Measurements from ENCODE around the gene HOXA7. TPM values are rescaled to one million over a fixed set of nuclear protein-coding genes. Genes with fewer than 3 reads are reported as not detected.

Gene HOXA7
- total RNA-seq, 4 donors from 2014 or later, result 8.7 to 16.9 (median 11.3) TPM

DNA sequence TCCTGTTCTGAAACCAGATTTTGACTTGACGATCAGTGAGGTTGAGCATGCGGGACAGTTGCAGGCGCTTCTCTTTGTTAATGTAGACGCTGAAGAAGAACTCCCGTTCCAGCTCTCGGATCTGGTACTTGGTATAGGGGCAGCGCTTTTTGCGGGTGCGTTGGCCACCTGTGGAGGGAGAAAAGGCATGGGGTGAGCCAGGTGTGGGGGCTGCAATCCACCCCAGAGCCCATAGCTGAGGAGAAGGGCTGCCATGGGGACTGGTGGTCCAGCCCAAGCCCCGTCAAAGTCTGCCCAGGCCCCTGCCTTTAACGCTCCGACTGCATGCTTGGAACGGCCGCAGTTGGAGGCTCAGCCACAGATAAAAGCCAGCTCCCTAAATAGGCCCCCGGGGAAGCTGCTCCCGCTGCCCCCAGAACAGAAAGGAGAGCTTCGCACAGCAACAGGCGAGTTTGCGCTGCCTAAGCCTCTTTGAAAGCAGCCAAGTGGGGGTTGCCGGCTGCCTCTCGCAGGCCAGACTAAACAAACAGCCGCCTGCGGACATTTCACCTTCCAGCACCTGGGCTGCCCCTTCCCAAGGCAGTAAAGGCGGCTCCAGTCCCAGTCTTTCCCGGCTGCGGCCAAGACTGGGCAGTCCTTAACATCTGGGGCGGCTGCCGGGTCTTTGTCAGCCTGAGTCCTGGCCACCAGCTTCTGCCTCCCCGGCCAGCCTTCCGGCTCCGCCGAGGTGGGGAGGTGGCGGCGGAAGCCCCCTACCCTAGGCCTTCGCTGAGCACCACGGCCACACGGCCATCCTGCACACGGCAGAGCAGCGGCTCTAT lies 26.6 kb upstream of the HOXA7 start:
- whole genome bisulfite sequencing, 2 donors, result 10 to 25% methylated on average over 26 to 39 of the region's 39 CpGs

DNA sequence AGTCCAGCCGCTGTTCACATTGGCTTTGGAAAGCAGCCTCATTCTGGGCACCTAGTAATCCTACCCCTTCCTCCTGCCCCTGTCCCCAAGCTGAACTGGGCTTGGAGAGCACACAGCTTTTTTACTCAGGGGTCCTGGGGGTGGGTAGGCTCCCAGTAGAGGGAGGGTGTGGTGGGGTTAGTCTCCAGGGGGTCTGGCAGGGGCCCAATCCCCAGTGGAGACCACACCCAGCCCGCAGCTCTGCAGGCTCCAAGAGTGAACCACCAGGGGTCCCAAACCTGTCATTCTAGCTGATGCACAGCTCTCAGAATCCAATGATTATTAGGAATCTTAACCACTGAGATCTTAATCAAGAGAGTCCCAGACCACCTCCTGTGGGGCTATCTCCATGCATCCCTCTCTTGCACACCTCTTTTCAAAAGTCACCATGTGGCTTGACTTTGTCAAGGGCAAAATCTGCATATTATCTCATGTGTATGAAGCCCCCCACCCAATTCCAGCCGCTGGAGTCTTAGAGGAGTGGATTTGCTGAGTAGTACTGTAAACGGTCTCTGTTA lies 25.9 kb upstream of the HOXA7 start:
- peaks cover 0 to 98% of the 10 kb centered on the region in 2 donors for H3K27me3 ChIP-seq
- peaks cover 0 to 49% (median 24%) of the 10 kb centered on the region in 4 donors for H3K4me1 ChIP-seq
- peak overlapping the region in 1 of 4 donors; percentile 61 for H3K4me3 ChIP-seq
- 51 to 72% methylated on average over 3 to 4 of the region's 4 CpGs for WGBS, 2 donors
- no peaks in the 10 kb centered on the region for H3K36me3 ChIP-seq
- H3K9me3 ChIP-seq, result no peaks in the 10 kb centered on the region
- DNase-seq (ENCODE audit: low spot score in 2 of 2), result no peak
- H3K27ac ChIP-seq, result peak overlapping the region in 1 of 4 donors; percentile 81
- TF ChIP-seq EP300 (IDR thresholded peaks at IDR 0.05), result no peak
- TF ChIP-seq, protein P1, sequence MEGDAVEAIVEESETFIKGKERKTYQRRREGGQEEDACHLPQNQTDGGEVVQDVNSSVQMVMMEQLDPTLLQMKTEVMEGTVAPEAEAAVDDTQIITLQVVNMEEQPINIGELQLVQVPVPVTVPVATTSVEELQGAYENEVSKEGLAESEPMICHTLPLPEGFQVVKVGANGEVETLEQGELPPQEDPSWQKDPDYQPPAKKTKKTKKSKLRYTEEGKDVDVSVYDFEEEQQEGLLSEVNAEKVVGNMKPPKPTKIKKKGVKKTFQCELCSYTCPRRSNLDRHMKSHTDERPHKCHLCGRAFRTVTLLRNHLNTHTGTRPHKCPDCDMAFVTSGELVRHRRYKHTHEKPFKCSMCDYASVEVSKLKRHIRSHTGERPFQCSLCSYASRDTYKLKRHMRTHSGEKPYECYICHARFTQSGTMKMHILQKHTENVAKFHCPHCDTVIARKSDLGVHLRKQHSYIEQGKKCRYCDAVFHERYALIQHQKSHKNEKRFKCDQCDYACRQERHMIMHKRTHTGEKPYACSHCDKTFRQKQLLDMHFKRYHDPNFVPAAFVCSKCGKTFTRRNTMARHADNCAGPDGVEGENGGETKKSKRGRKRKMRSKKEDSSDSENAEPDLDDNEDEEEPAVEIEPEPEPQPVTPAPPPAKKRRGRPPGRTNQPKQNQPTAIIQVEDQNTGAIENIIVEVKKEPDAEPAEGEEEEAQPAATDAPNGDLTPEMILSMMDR (IDR thresholded peaks at IDR 0.05), result no peak
- TF ChIP-seq POLR2A (IDR thresholded peaks at IDR 0.05), result no peak

More for the DNA sequence above, 26.6 kb upstream of the HOXA7 start:
- Histone ChIP-seq H3K4me3 (peak overlapping the region; percentile 30 to 61 (median 45)), H3K9me3 (no peaks in the 10 kb centered on the region), H3K4me1 (peaks cover 0 to 56% (median 30%) of the 10 kb centered on the region in 4 donors), H3K36me3 (no peaks in the 10 kb centered on the region), H3K27ac (peak overlapping the region in 2 of 4 donors; percentile 78 to 81), H3K27me3 (peaks cover 0 to 98% of the 10 kb centered on the region in 2 donors)
- peak in 1 of 2 donors; percentile 13 for DNase-seq (ENCODE audit: low spot score in 2 of 2)
- TF ChIP-seq POLR2A (IDR thresholded peaks at IDR 0.05) (no peak), EP300 (IDR thresholded peaks at IDR 0.05) (no peak)
- TF ChIP-seq, protein P1 (IDR thresholded peaks at IDR 0.05), result no peak

DNA sequence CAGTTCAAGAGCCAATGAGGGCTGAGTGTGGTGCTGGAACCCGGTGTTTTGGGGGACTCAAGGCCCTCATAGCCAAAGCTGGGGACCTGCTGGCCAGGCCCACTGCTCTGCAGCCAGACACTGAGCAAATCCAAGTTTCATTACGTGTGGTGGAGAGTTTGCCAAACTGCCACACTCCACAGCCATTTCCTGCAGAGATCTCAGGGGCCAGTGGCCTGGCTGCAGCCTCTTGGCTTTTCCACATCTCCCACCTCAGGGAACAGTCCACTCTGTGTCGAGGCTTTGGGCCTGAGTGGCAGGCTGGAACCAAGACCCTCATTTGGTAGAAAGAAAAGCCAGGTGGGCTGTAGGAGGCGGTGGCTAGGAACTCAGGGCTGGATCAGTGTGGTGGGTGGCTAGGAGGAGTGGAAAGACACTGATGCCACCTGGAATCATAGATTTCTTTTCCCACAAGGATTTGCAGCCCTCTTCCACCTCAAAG lies 25.4 kb upstream of the HOXA7 start:
- H3K4me3 ChIP-seq, result no peak overlapping the region
- DNase-seq (ENCODE audit: low spot score in 2 of 2), result peak in 1 of 2 donors; percentile 12
- peaks cover 0 to 52% (median 23%) of the 10 kb centered on the region in 4 donors for H3K4me1 ChIP-seq
- no peaks in the 10 kb centered on the region for H3K9me3 ChIP-seq
- peak overlapping the region in 1 of 4 donors; percentile 80 for H3K27ac ChIP-seq
- H3K27me3 ChIP-seq, result peaks cover 0 to 97% of the 10 kb centered on the region in 2 donors
- no peaks in the 10 kb centered on the region for H3K36me3 ChIP-seq
- 68 to 85% methylated on average over 4 of the region's 4 CpGs for WGBS, 2 donors
- TF ChIP-seq, protein P1 (IDR thresholded peaks at IDR 0.05), result no peak
- TF ChIP-seq EP300 (IDR thresholded peaks at IDR 0.05) (no peak), POLR2A (IDR thresholded peaks at IDR 0.05) (no peak)

DNA sequence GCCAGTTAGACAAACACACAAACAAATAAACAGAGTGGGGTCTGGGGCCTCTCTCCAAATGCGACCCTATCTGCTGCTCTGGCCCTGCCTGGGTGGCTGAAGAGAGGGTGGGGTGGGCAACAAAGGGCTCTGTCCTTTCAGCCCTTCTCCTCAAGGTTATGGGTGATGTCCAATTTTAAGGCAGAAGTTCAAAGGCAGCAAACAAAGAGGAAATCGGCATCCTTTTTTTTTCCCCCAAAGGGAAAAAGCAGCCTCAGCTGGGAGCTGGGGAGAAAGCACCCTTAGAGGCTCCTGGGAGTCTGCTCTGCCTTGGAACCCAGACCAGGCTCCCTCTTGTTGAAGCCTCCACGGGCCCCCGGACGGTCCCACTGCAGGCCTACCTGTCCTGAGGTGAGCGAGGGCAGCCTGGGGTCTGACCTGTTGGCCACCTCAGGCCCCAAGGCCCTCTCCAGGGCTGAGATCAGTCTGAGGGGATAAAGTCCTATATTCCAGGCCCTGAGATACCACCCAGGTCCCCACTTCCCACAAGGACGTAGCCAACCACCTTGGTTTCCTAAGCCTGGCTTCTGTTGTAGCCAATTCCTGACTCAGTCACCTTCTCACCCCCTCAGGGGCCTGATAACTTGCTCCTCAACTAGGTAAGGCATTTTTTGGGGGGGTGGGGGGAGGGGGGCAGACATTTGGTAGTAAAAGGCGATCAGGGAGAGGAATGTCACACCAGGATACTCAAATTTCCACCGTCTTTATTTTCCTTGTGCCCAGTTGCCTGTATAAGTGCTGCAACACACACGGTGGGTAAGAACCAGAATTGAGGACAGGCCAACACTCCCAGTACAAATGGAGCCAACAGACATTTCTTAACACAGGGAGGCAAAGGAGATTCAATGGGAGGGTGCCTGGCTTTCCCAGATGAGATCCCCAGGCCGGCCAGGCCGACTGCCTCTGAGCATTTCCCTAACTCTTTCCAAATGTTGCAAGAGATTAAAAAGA lies 24.3 kb upstream of the HOXA7 start:
- H3K9me3 ChIP-seq, result no peaks in the 10 kb centered on the region
- DNase-seq (ENCODE audit: low spot score in 2 of 2), result peak in 1 of 2 donors; percentile 18
- H3K36me3 ChIP-seq, result no peaks in the 10 kb centered on the region
- H3K4me3 ChIP-seq, result no peak overlapping the region
- TF ChIP-seq EP300 (IDR thresholded peaks at IDR 0.05) (no peak), POLR2A (IDR thresholded peaks at IDR 0.05) (no peak)
- TF ChIP-seq, protein P1 (IDR thresholded peaks at IDR 0.05), result no peak
- WGBS, 2 donors, result 66 to 81% methylated on average over 11 to 12 of the region's 12 CpGs
- peaks cover 0 to 96% of the 10 kb centered on the region in 2 donors for H3K27me3 ChIP-seq
- H3K4me1 ChIP-seq, result peaks cover 0 to 48% (median 20%) of the 10 kb centered on the region in 4 donors
- peak overlapping the region in 2 of 4 donors; percentile 80 to 88 for H3K27ac ChIP-seq
